HG03571 (cell line): ENCODE results near the gene ATXN1.
A peak's percentile ranks its signal among the peaks of the same experiment; 100 is the strongest.

Experiments
- ATAC-seq: cut with Tn5 transposase; IDR thresholded peaks from one replicate; pipeline ENCODE4 v1.9.1; 2021; ENCODE audit not compliant: unreplicated experiment

Gene ATXN1

DNA sequence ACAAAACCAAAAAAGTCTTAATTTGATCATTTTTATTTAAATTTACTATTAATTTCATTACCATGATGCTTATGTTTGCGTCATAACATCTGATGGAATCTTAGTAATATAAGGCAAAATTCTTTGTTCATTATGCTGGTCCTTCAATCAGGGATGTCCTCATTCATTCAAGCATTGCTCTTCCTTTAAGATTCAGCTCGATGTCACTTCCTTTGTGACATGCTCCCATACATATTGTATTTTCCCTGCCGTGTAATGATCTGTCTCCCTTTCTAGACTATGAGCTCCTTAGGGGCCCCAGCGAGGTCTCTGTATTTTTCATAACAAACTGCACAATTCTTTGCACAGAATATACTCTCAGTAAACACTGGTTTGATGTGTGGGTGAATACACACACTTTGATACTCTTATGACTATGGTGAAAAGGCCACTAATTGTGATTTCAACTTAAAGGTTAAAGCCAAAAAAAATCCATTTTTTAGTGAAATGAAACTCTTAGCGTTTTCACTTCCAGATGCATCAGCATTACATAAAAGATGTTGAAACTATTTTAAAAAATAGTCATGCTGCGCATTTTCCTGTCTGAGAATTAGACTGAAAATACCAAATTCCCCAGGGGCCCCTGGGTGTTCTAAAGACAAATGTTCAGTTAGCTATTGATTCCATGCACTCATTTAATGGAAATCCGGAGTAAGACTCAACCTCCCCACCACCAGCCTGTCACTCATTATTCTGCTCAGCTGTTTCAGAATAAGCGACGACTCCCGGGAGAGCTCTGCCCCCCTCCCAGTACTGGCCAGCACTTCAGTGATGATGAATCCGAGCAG is 169.7 kb downstream of the ATXN1 start:
- ATAC-seq = peak; percentile 74

- ATAC-seq = no peak
Measured at GRCh38 chr6:16585805-16586204, 175.5 kb downstream of the ATXN1 start.

DNA sequence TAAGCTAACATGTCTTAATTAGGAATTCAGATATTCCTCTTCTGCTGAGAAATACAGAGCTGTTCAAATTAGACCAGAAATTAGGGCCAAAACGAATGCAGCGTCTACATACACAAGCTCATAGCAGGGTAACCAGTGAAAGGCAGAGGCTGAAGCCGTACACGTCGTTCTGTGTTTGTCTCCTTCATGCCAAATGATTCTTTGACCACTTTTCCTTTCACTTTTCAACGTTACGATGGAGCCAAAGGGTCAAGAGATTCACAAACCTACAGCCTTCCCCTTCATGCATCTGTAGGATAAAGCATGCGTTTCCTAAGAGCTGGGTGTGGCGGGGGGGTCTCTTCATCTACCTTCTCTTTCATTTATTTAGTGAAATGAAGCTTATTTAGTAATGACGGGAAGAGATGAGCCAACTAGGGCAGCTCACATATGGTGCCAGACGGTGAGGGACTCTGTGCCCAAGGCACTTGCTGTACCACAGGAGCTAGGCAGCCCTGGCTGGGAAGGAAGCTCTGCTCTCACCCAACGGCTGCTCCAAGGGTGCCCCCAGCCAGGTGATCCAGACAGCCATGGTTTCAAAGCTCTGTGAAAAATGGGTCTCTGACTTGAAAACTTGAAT is 178.0 kb downstream of the ATXN1 start:
- no peak for ATAC-seq

GRCh38 chr6:16582446-16583143 is 178.7 kb downstream of the ATXN1 start:
- ATAC-seq = no peak

DNA sequence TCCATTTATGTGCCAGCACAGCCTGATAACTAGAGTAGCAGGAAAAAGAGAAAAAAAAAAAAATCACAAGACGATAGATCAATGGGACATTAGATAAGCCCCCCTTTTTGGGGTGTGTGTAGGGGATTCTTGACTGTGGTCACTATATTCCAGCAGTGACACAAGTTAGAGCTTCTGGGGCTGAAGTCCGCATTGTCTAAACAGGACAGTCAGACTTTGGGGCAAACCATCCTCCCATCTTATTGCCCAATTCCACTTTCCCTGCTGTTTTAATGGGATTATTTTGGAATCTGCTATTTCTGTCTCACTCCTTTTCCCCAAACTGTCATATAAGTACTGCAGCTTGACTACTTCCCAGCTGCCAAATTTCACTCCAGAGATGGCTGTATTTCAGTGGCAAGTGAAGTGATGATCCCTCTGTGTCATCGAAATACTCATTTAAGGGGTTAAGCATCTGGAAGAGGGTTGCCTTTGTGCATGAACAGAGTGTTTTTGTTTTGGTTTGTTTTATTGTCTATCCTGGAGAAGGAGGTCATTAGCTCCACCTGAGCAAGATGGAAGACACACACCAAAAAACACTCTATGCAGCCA is 182.5 kb downstream of the ATXN1 start:
- no peak for ATAC-seq

DNA sequence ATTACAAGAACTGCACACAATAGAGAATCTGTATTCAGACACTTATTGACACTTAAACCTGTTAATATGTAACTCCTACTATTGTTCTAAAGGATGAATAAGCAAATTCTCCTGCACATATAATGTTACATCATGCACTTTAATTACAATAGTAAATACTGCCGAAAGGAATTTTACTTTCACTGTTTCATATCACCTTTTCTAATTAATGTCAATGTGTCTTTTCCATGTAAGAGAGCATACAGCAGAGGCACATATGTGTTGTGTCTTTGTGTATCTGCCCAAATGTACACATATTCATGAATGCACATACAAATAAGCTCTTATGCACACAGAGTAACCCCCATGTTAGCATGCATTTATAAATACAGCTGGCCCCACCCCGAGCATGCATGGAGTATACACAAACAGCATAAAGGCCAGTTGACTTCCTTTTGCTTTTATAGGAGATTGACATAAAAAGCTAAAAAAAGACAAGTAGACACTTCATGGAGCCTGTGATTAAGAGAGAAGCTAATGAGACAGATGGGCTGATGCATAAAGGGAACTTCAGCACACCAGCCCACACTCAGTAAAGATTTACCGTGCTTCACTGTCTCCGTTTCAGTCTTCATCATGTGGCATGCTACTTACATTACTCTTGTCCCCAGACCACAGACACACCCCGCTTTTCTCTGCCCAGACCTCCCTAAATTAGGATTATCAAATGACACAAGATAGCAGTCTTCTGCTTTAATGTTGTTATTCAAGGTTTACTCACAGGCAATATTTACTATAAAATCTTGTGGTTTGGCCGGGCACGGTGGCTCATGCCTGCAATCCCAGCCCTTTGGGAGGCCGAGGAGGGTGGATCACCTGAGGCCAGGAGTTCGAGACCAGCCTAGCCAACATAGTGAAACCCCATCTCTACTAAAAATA is 184.6 kb downstream of the ATXN1 start:
- peak; percentile 84 for ATAC-seq

- no peak for ATAC-seq
Measured at GRCh38 chr6:16575655-16576054, 185.6 kb downstream of the ATXN1 start.

- no peak for ATAC-seq
Measured at GRCh38 chr6:16572943-16573342, 188.3 kb downstream of the ATXN1 start.

- ATAC-seq = no peak
Measured at GRCh38 chr6:16572317-16572716, 188.9 kb downstream of the ATXN1 start.

DNA sequence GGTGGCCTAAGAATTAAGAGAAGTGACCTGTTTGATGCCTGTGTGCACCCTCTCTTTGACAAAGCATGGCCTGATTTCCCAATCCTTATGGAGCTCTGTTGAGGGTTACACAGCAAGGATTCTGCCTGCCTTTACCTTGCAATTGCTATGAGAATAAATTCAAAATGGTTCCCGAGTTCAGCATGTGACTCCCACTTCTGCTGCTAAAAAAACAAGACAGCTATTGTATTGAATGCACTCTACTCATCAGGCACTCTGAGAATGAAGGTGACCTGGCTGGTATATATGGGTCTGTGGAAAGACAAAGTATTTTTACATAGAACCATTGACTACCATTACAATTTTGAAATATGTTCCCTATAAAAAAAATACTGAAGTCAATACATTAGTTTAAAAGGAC is 190.3 kb downstream of the ATXN1 start:
- no peak for ATAC-seq

DNA sequence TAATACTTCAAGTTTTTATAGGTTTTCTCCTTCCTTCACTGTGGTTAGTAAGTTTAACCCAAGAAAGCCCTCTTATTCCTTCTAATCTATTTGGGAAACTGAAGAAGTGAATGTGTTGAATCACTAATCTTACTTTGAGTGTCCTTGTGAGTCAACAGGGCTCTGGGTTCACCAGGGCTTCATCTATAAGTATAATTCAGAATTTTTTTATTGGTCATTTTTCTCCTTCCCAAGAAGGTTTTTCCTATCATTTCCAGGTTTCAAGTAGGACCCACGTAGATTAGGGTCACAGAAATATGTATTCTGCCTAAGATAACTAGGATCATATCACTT is 191.1 kb downstream of the ATXN1 start:
- no peak for ATAC-seq

GRCh38 chr6:16568128-16568527 is 193.1 kb downstream of the ATXN1 start:
- no peak for ATAC-seq

- ATAC-seq = no peak
Measured at GRCh38 chr6:16567071-16567470, 194.2 kb downstream of the ATXN1 start.

DNA sequence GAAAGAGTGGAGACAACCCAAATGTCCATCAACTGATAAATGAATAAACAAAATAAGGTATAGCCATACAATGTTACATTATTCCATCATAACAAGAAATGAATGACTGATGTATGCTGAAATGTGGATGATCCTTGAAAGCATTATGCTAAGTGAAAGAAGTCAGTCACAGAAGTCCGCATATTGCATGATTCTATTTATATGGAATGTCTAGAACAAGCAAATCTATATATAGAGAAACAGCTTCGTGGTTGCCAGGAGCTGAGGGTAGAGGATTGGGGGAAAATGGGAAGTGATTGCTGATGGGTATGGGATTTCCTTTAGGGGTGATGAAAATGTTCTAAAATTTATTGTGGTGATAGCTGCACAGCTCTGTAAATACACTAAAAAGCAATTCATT is 196.8 kb downstream of the ATXN1 start:
- no peak for ATAC-seq

DNA sequence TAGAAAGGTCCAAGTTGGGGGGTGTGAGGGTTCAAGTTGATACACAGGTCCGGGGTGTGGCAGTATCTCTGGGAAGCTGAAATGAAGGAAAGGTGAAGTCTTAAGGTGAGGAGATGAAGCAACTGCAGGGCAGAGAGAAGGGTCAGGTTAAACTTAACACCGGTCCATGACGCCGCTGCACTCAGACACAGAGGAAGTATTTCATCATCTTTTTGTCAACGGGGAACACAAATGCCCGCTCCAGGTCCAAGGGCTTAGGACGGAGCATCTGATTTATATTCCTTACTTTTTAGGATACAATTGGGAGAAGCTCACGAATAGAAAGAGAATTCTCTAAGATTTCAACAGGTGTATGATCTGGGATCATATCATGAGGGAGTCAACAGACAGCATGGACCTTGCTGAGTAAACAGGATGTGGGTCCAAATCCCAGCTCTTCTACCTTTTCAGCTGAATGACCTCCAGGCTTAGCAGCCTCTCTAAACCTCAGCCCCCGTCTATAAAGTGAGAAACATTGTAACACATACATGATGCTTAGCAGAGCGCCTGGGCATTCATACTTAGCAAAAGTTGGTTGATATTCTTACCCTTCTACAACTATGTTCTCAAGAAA is 197.5 kb downstream of the ATXN1 start:
- ATAC-seq = no peak

DNA sequence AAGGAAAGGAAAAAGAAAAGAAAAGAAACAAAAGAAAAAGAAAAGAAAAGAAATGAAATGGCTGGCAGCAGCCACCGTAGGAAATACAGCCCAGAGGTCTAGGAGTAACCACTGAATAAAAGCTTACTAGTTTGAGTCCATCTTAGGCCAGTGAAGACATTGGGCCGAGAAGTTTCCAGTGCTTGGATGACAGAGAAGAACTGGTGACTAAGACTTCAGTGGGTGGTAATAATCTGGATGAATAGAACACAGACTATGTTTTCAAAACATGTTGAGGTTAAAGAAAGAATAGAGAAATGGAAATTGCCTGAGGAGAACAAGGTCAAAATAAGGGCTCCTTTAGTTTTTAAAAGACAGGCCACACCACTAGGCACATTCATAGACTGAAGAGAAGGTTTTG is 198.8 kb downstream of the ATXN1 start:
- ATAC-seq = no peak

DNA sequence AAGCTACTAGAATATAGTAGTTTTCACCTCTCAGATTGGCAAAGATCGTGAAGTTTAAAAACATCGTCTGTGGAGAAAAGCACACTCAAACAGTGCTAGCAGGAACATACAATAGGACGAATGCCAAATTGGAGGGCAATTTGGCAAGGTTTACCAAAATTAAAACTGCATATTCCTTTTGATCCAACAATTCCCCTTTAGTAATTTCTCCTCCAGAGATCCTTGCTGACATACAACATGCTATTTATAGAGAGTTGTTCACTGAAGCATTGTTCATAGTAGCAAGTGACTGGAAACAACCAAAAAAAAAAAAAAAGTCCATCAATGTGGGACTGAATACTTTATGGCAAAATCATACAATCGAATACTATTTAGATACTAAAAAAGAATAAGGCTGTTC is 202.2 kb downstream of the ATXN1 start:
- ATAC-seq = no peak

DNA sequence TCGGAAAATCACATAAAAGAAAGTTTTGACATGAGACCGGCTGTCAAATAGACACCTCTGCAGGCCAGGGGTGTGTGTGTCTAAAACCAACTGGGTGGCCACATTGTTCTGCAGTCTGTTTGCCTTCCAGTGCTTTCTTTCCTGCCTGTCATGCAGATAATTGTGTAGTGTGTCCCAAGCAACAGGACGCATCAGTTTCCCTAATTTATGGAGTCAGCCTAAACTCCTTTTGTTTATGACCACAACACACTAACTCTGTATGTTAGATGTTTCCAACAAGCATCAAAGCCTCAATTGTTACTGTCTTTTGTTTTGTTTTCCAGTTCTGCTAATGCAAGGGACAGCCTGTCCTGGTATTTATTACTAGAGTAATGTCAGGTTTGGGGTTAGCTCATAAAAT is 205.7 kb downstream of the ATXN1 start:
- no peak for ATAC-seq

DNA sequence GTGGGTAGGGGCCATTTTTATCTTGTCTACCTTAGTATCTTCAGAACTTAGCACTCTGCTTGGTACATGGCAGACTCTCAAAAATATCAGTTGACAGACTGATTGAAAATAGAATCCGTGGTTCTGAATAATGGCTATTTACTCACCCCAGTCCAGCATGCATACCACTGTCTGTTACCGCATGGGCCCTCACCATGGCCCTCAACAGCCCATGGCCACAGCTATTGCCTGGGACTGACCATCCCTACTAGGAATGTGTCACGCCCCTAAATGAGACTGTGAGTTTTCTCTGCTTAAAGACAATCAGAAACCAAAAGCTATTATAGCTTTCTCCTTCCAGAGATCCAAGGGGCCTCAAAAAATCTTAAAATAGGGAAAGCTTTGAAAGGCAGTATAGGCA is 207.7 kb downstream of the ATXN1 start:
- no peak for ATAC-seq

- ATAC-seq = no peak
Measured at GRCh38 chr6:16551466-16551865, 209.8 kb downstream of the ATXN1 start.
